ENCODE measurements around the gene STUM. TPM values are rescaled to one million over a fixed set of nuclear protein-coding genes. Genes with fewer than 3 reads are reported as not detected.

Gene STUM
- total RNA-seq, 6 donors from 2014 or later, result under 0.01 to 0.98 (median 0.20) TPM; not detected in 1

- Histone ChIP-seq H3K27ac (no peak overlapping the region), H3K4me1 (peaks cover 4 to 19% (median 7%) of the 10 kb centered on the region in 4 donors), H3K27me3 (no peaks in the 10 kb centered on the region), H3K9me3 (no peaks in the 10 kb centered on the region), H3K36me3 (no peaks in the 10 kb centered on the region), H3K4me3 (no peak overlapping the region)
- ATAC-seq (ENCODE audit: low FRiP score in 2 of 2) (no peak), DNase-seq (no peak)
- TF ChIP-seq POLR2AphosphoS5 (IDR thresholded peaks at IDR 0.05), result no peak
- no peak for TF ChIP-seq CTCF (IDR thresholded peaks at IDR 0.05)
- no peak for TF ChIP-seq POLR2A (IDR thresholded peaks at IDR 0.05)
- no peak for TF ChIP-seq EP300 (IDR thresholded peaks at IDR 0.05)
- WGBS, 2 donors, result 88 to 90% methylated on average over 10 to 11 of the region's 11 CpGs
Observed at GRCh38 chr1:226606311-226607267, 58.0 kb downstream of the STUM start.

- H3K36me3 ChIP-seq, result no peaks in the 10 kb centered on the region
- WGBS, 2 donors, result 93 to 99% methylated on average over 9 to 12 of the region's 12 CpGs
- ATAC-seq (ENCODE audit: low FRiP score in 2 of 2) (no peak), DNase-seq (peak in 1 of 2 donors; percentile 42)
- no peaks in the 10 kb centered on the region for H3K9me3 ChIP-seq
- H3K27me3 ChIP-seq, result no peaks in the 10 kb centered on the region
- no peak overlapping the region for H3K4me3 ChIP-seq
- TF ChIP-seq POLR2AphosphoS5 (IDR thresholded peaks at IDR 0.05), result no peak
- TF ChIP-seq POLR2A (IDR thresholded peaks at IDR 0.05), result no peak
- TF ChIP-seq EP300 (IDR thresholded peaks at IDR 0.05), result no peak
- TF ChIP-seq CTCF (IDR thresholded peaks at IDR 0.05), result no peak
- H3K27ac ChIP-seq, result no peak overlapping the region
- H3K4me1 ChIP-seq, result peaks cover 4 to 19% (median 7%) of the 10 kb centered on the region in 4 donors
Observed at GRCh38 chr1:226607268-226607660, 58.7 kb downstream of the STUM start.

- TF ChIP-seq CTCF (IDR thresholded peaks at IDR 0.05) (no peak), POLR2A (IDR thresholded peaks at IDR 0.05) (no peak), POLR2AphosphoS5 (IDR thresholded peaks at IDR 0.05) (no peak), EP300 (IDR thresholded peaks at IDR 0.05) (no peak)
- no peaks in the 10 kb centered on the region for H3K9me3 ChIP-seq
- H3K27ac ChIP-seq, result no peak overlapping the region
- H3K36me3 ChIP-seq, result no peaks in the 10 kb centered on the region
- no peak overlapping the region for H3K4me3 ChIP-seq
- DNase-seq, result no peak
- no peaks in the 10 kb centered on the region for H3K27me3 ChIP-seq
- peaks cover 4 to 13% (median 7%) of the 10 kb centered on the region in 4 donors for H3K4me1 ChIP-seq
- ATAC-seq (ENCODE audit: low FRiP score in 2 of 2), result no peak
- WGBS, 2 donors, result 83 to 100% methylated on average over 1 of the region's 1 CpG
Observed at GRCh38 chr1:226607821-226608220, 59.3 kb downstream of the STUM start.

GRCh38 chr1:226608699-226609505 is 60.3 kb downstream of the STUM start:
- no peaks in the 10 kb centered on the region for H3K36me3 ChIP-seq
- H3K4me3 ChIP-seq, result no peak overlapping the region
- no peak overlapping the region for H3K27ac ChIP-seq
- H3K27me3 ChIP-seq, result no peaks in the 10 kb centered on the region
- 62 to 74% methylated on average over 18 of the region's 18 CpGs for WGBS, 2 donors
- peaks cover 0 to 4% (median 0%) of the 10 kb centered on the region in 4 donors for H3K4me1 ChIP-seq
- no peaks in the 10 kb centered on the region for H3K9me3 ChIP-seq
- ATAC-seq (ENCODE audit: low FRiP score in 2 of 2) (peak in 1 of 2 donors; percentile 65), DNase-seq (peak; percentile 57 to 63)
- TF ChIP-seq EP300 (IDR thresholded peaks at IDR 0.05) (no peak), POLR2A (IDR thresholded peaks at IDR 0.05) (no peak), POLR2AphosphoS5 (IDR thresholded peaks at IDR 0.05) (no peak), CTCF (IDR thresholded peaks at IDR 0.05) (peak; percentile 43 to 85 (median 66))

Data from upper lobe of left lung (tissue), 6 donors.